ENCODE measurements around the gene GSG1L. TPM values are rescaled to one million over a fixed set of nuclear protein-coding genes. Genes with fewer than 3 reads are reported as not detected.

GSG1L gene
- polyA plus RNA-seq, 1 donor (not counting 4 experiments of a cell fraction or from before 2014, with no cell fraction given), result not detected

DNA sequence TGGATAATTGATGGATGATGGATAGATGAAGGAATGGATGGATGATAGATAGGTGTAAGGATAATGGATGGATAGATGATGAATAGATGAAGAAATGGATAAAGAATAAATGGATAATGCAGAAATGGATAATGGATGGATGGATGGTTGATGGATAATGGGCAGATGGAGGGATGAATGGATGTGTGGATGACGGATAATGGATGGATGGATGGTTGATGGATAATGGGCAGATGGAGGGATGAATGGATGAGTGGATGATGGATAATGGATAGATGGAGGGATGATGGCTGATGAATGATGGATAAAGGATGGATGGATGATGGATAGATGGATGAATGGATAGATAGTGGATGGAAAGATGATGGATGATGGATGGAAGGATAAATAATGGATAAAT lies 274.4 kb downstream of the GSG1L start:
- Histone ChIP-seq H2AFZ (ENCODE audit: control insufficient read depth, low read length) (no peak overlapping the region), H3K27me3 (ENCODE audit: control insufficient read depth, extremely low read depth, insufficient read depth, low read length) (no peaks in the 10 kb centered on the region), H3K79me2 (ENCODE audit: control insufficient read depth, insufficient read depth, low read length) (no peaks in the 10 kb centered on the region), H3K27ac (ENCODE audit: control insufficient read depth, insufficient read depth, low read length) (no peak overlapping the region), H3K4me1 (ENCODE audit: control insufficient read depth, extremely low read depth, insufficient read depth, low read length) (no peaks in the 10 kb centered on the region), H3K9ac (ENCODE audit: control insufficient read depth, extremely low read depth, insufficient read depth, low read length) (no peak overlapping the region), H4K20me1 (ENCODE audit: control insufficient read depth, extremely low read depth, insufficient read depth, low read length) (no peaks in the 10 kb centered on the region), H3K4me3 (ENCODE audit: control insufficient read depth in 2 of 3, extremely low read depth in 1 of 3, insufficient read depth in 2 of 3, low read depth in 1 of 3, low read length in 3 of 3) (no peak overlapping the region), H3K9me1 (ENCODE audit: control insufficient read depth, extremely low read depth, insufficient read depth, low read length) (no peaks in the 10 kb centered on the region), H3K36me3 (ENCODE audit: control insufficient read depth in 2 of 2, extremely low read depth in 1 of 2, insufficient read depth in 2 of 2, low read length in 2 of 2) (no peaks in the 10 kb centered on the region), H3K9me3 (ENCODE audit: control insufficient read depth, low read depth, low read length) (no peaks in the 10 kb centered on the region), H3K4me2 (ENCODE audit: control insufficient read depth, extremely low read depth, insufficient read depth, low read depth, low read length) (no peak overlapping the region)
- dilution Hi-C loops (cut with MboI; ENCODE audit: extremely low pct_ligation_motif_present, low sequenced_read_pairs), result no loop called here
- FAIRE-seq, result no peak
- DNase-seq (ENCODE audit: low read depth, low spot score), result no peak
- TF ChIP-seq EZH2 (IDR thresholded peaks at IDR 0.05; ENCODE audit: low read length), result no peak
- TF ChIP-seq, protein P1, sequence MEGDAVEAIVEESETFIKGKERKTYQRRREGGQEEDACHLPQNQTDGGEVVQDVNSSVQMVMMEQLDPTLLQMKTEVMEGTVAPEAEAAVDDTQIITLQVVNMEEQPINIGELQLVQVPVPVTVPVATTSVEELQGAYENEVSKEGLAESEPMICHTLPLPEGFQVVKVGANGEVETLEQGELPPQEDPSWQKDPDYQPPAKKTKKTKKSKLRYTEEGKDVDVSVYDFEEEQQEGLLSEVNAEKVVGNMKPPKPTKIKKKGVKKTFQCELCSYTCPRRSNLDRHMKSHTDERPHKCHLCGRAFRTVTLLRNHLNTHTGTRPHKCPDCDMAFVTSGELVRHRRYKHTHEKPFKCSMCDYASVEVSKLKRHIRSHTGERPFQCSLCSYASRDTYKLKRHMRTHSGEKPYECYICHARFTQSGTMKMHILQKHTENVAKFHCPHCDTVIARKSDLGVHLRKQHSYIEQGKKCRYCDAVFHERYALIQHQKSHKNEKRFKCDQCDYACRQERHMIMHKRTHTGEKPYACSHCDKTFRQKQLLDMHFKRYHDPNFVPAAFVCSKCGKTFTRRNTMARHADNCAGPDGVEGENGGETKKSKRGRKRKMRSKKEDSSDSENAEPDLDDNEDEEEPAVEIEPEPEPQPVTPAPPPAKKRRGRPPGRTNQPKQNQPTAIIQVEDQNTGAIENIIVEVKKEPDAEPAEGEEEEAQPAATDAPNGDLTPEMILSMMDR (optimal IDR thresholded peaks at IDR 0.05 in 1 of 3, IDR thresholded peaks at IDR 0.05 in 1 of 3, conservative IDR thresholded peaks at IDR 0.05 in 1 of 3; ENCODE audit: extremely low read depth in 1 of 3, insufficient read depth in 2 of 3, low read length in 3 of 3), result no peak

DNA sequence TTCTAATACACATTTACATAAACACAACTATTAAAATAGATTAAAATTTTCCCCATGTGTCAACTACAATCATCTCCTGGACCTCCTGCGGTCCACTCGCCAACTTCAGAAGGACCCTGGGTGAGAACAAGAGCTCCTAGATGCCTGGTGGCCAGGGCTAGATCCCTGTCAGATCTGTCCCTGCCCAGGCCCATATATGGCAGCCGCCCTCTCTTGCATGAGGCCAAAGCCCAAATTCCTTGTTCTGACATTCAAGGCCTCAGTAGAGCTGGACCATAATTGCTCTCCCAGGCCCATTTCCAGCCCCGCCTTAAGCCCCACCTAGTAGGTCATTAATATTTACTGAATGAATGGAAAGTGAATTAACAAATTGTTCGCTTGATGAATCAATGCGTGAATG lies 275.8 kb downstream of the GSG1L start:
- dilution Hi-C loops (cut with MboI; ENCODE audit: extremely low pct_ligation_motif_present, low sequenced_read_pairs), result no loop called here
- DNase-seq (ENCODE audit: low read depth, low spot score) (no peak), FAIRE-seq (no peak)
- no peaks in the 10 kb centered on the region for H3K36me3 ChIP-seq (ENCODE audit: control insufficient read depth in 2 of 2, extremely low read depth in 1 of 2, insufficient read depth in 2 of 2, low read length in 2 of 2)
- H3K9ac ChIP-seq (ENCODE audit: control insufficient read depth, extremely low read depth, insufficient read depth, low read length), result no peak overlapping the region
- no peaks in the 10 kb centered on the region for H3K4me1 ChIP-seq (ENCODE audit: control insufficient read depth, extremely low read depth, insufficient read depth, low read length)
- TF ChIP-seq, protein P1 (optimal IDR thresholded peaks at IDR 0.05 in 1 of 3, IDR thresholded peaks at IDR 0.05 in 1 of 3, conservative IDR thresholded peaks at IDR 0.05 in 1 of 3; ENCODE audit: extremely low read depth in 1 of 3, insufficient read depth in 2 of 3, low read length in 3 of 3), result no peak
- no peak for TF ChIP-seq EZH2 (IDR thresholded peaks at IDR 0.05; ENCODE audit: low read length)
- no peak overlapping the region for H2AFZ ChIP-seq (ENCODE audit: control insufficient read depth, low read length)
- no peak overlapping the region for H3K4me2 ChIP-seq (ENCODE audit: control insufficient read depth, extremely low read depth, insufficient read depth, low read depth, low read length)
- no peaks in the 10 kb centered on the region for H3K9me3 ChIP-seq (ENCODE audit: control insufficient read depth, low read depth, low read length)
- H4K20me1 ChIP-seq (ENCODE audit: control insufficient read depth, extremely low read depth, insufficient read depth, low read length), result no peaks in the 10 kb centered on the region
- H3K79me2 ChIP-seq (ENCODE audit: control insufficient read depth, insufficient read depth, low read length), result no peaks in the 10 kb centered on the region
- H3K27me3 ChIP-seq (ENCODE audit: control insufficient read depth, extremely low read depth, insufficient read depth, low read length), result no peaks in the 10 kb centered on the region
- H3K27ac ChIP-seq (ENCODE audit: control insufficient read depth, insufficient read depth, low read length), result no peak overlapping the region
- H3K4me3 ChIP-seq (ENCODE audit: control insufficient read depth in 2 of 3, extremely low read depth in 1 of 3, insufficient read depth in 2 of 3, low read depth in 1 of 3, low read length in 3 of 3), result no peak overlapping the region
- H3K9me1 ChIP-seq (ENCODE audit: control insufficient read depth, extremely low read depth, insufficient read depth, low read length), result no peaks in the 10 kb centered on the region

Data from keratinocyte (primary cell).